NOMO-1 treated with dmso at 0.1 percent for 144 hours (cell line): ENCODE measurements around the gene RFTN2.
A peak's percentile ranks its signal among the peaks of the same experiment; 100 is the strongest.
"Not testable (repeated sequence)": the region's sequence is repeated elsewhere in the genome, so short reads cannot be mapped to it uniquely, and the experiment has no call there.

Experiments
- DNase-seq: peaks from one replicate; lab custom pipeline; 2025; ENCODE audit not compliant: unreplicated experiment; lab: John Stamatoyannopoulos, UW

The RFTN2 gene, protein sequence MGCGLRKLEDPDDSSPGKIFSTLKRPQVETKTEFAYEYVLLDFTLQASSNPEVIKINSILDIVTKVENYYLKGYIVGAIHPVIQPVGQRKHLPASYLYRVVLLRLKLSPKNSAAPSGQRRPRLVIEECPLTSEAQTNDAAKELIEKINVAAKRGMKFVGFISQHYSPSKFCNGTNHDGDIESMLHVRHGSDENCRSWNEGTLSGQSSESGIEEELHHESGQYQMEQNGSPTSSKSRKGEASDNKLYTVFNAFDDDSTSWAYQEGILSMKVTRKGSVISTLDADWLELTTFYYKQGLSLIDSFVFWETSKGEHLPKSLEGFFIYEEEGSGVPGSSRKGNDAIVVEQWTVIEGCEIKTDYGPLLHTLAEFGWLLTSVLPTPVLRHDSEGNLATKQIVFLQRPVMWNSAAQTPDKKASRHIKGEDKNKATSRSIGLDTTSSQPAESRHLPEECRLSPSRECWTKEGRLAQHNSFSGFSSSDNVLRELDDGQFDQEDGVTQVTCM

DNA sequence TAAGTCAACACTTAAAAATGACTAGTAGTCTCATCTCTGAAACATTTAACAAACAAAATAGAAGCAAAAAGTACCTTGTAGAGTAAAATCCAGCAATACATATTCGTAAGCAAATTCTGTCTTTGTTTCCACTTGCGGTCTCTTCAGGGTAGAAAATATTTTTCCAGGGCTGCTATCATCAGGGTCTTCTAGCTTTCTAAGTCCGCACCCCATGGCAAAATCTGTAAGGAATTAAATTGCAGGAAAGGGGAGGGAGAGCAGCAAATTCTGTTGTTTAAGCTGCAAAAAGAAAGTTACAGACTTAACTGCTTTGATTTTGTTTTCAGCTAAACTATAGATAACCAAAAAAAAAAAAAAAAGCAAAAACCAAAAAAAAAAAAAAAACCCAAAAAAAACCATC lies at the start of gene RFTN2:
RFTN2 (minus strand) TSS at position 342 of the 400 bp plus-strand sequence; CDS start at position 213, 129 bp downstream.
- no peak for DNase-seq

DNA sequence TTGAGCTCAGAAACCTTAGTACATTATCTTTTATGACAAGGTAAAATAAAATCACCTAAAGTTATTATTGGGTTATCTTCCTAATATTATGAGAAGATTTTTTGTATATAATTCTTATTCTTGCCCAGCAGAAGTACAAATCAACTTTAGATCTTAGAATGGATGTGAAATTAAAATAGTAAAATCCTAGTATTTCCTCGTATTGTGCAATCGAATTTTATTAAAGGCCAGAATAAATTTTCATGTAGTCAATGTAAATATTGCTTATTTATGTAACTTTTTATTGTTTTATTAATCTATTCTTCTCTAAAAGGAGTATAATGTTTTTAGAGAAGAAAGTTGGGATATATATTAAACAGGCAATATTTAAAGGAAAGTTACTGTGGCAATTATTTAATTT lies 42.5 kb upstream of the RFTN2 start:
- no peak for DNase-seq

DNA sequence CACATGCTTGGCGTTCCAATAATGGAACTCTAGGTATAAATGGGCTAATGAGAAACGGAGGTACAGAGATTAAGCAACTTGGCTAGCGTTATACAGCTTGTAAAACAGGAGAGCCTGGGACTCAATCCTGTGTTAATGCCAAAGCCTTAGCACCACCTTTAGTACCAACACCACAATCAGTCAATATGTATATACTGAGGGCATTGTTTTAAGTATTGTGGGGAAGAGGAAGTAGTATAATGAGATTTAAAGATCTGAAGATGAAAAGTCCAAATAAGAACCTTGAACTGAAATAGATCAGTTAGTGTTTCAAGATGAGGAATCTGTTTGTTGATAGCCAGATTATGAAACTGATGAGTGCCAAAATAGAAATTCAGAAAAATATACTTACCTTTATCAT lies 37.9 kb upstream of the RFTN2 start:
- DNase-seq: no peak

DNA sequence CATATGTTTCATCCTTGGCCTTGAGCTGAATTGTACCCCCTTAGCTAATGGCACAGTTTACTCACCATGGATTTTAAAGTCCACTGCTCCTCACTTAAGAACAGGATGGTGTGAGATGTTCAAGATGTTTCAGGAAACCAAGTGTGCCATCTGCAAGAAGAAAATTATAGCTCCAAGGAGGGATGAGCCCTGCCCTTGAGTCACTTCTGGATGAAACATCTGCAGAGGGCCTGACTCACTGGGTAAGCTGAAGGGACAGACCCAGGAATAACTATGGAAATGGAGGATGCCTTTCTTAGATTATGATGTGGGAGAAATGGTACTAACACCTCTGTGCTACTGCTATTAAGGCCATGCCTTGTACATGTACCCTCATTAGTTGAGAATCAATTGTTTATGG lies 36.2 kb upstream of the RFTN2 start:
- no peak for DNase-seq

DNA sequence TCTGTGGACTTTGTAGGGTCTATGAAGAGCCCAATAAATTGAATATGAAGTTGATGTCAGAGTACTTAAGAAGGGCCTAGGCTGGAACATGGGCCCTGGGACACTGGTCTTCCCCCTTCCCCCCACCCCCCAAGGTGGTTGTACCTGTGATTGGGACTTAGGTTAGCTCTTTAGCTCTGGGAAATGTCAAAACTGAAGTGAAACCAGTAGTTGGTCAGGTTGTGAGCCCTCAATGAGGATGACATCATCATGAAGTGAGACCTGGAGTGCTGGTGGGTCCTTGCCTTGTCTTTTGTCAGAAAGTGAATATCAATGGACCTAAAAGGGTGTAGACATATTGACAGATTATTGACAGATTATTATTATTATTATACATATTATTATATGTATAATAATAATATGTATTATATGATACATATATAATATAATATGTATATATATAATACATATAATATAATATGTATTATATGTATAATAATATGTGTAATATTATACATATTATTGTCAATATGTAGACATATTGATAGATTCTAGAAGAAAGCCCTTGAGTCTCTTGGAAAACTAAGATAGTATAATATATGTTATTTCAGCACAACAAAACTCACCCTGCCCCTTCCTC lies 35.1 kb upstream of the RFTN2 start:
- no peak for DNase-seq

DNA sequence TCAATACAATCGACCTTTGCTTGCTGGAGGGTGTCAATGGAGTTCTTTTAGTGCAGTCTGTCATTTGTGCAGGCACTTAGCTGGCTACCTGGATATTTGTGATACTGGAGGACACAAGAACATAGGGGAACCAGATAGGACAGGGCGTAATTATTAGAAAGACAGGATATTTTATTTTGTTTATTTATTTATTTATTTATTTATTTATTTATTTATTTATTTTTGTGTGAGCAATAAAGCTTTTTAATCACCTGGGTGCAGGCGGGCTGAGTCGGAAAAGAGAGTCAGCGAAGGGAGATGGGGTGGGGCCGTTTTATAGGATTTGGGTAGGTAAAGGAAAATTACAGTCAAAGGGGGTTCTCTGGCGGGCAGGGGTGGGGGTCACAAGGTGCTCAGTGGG lies 33.8 kb upstream of the RFTN2 start:
- not testable (repeated sequence) for DNase-seq

DNA sequence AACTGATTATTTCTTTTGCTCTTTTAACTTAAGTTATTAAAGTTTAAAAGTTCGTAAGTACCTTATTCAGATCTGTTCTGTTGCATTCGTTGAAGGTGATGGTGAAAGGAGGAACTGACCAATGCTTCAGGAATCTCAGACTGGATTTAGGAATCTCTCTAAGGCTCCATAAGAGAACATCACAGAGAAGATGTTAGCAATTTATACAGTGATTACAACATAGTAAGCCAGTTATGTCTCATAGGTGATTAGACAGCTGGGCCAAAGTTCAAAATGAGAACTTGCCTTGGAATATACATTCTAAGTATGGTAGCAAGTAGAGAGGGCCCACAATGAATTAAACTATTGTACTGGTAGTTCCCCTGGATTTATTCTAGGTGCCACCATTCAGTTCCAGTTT lies 32.9 kb upstream of the RFTN2 start:
- no peak for DNase-seq

DNA sequence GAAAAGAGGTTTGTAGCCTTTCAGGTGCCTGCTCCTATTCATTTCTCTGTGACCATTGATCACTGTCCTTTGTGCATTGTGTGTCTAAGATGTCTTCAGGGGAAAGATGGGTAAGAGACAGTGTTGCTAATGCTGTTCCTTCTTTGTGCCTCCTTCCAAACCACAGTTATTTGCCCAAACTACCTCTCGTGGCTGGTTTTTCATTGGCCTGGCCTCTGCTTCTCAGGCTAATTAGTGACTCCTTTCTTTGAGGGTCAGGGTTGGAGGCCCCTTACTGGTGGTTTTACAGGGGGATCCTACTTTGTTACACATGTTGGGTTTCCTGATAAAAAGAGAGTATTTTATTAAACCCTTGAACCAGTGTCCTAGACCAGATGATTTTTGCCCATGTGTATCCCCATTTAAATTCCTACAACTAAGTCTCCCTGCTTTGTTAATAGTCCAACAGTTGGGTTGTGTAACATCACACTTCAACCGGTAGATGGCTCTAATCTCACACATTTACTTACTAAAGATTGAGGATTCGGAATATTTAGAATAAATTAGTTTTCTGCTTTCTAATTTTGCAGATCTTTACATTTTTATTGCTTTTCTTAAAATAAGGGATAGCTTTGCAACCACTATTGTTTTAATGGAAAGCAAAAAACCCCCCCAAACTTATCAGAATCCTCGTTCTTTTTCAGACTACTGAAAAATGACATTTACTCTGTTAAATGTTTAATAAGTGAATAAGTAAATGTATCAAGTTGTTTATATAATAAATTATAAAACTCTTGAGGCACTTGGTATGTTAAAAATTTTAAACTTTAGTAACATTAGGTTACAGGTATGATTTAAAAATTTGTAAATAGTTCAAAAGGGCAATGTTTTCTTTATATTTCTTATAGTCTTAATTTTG lies 32.2 kb upstream of the RFTN2 start:
- no peak for DNase-seq

DNA sequence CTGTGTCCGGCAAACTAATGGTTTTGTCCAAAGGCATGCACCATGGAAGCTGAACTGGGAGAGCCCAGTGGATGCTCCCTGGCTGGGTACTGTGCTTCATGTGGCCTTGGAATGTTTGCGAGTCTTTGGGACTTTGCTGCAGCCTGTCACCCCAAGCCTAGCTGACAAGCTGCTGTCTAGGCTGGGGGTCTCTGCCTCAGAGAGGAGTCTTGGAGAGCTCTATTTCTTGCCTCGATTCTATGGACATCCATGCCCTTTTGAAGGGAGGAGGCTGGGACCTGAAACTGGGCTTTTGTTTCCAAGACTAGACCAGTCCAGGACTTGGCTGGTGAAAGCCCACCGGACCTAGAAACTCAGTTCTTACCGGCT lies 31.4 kb upstream of the RFTN2 start:
- no peak for DNase-seq

DNA sequence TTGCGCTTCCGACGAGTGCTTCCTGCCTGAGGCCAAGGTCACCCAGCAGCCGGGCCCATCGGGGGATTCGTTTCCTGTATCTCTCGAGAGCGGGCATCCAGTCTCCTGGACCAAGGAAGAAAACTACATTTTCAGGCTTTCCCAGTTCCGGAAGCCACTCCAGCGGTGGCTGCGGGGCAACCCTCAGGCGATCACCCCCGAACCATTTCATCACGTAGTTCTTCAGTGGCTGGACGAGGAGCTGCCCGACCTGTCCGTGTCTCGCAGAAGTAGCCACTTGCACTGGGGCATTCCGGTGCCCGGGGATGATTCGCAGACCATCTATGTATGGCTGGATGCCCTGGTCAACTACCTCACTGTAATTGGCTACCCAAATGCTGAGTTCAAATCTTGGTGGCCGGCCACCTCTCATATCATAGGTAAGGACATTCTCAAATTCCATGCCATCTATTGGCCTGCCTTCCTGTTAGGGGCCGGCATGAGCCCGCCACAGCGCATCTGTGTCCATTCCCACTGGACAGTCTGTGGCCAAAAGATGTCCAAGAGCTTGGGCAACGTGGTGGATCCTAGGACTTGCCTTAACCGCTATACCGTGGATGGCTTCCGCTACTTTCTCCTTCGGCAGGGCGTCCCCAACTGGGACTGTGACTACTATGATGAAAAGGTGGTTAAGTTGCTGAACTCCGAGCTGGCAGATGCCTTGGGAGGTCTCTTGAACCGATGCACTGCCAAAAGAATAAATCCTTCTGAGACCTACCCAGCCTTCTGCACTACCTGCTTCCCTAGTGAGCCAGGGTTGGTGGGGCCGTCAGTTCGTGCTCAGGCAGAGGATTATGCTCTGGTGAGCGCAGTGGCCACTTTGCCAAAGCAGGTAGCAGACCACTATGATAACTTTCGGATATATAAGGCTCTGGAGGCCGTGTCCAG lies 30.8 kb upstream of the RFTN2 start:
- no peak for DNase-seq

DNA sequence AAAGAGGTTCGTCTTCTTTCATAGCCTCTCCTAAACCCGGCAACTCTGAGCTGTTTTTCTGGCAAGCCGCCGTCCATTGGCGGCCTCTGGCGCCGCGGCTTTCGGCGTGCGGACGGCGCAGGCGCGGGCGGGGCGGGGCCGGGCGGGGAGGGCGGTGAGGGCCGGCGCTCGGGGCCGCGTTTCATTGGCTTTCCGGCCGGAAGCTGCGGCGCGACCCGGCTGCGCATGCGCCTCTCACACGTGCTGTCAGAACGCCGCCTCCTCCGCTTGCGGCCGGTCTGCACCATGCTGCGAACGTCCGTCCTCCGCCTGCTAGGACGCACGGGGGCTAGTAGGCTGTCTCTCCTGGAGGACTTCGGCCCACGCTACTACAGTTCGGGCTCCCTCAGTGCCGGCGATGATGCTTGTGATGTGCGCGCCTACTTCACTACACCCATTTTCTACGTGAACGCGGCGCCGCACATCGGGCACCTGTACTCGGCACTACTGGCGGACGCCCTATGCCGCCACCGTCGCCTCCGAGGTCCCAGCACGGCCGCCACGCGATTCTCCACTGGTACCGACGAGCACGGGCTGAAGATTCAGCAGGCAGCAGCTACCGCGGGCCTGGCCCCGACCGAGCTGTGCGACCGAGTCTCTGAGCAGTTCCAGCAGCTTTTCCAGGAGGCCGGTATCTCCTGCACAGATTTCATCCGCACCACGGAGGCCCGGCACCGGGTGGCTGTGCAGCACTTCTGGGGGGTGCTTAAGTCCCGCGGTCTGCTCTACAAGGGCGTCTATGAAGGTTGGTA lies 29.9 kb upstream of the RFTN2 start, which contains the start of gene MARS2:
MARS2 (plus strand) TSS at position 249 of the 791 bp plus-strand sequence; CDS start at position 286, 37 bp downstream.
- DNase-seq: peak; percentile 80

DNA sequence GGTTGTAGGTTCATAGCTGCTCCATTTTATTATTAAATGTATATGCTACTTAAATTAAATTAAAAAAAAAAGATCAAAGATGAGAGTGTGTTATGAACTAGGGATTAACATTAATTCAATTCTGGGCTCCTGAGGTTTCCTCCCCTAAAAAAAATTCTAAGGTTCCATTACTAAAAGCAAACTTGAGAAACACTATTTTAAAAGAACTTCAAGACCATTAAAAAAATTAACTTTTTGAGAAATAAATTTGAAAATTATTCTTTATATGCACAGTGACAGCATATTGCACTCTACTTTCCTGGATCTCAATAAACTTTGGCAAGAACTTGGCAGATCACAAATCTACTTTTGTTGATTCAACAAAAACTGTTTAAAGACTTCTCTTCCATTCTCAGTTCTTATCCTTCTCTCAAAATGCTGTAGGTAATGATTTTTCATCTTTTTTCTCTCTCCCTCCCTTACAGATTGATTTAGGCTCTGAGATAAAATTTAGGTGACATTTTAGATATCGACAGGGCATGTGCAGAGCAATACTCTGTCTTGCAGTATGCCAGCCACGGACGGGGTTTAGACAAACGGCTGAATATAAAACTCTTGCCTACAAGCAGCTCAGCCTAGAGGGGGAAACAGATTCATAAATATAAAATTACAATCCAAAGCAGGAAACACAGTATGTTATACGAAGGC lies 29.2 kb upstream of the RFTN2 start:
- no peak for DNase-seq

DNA sequence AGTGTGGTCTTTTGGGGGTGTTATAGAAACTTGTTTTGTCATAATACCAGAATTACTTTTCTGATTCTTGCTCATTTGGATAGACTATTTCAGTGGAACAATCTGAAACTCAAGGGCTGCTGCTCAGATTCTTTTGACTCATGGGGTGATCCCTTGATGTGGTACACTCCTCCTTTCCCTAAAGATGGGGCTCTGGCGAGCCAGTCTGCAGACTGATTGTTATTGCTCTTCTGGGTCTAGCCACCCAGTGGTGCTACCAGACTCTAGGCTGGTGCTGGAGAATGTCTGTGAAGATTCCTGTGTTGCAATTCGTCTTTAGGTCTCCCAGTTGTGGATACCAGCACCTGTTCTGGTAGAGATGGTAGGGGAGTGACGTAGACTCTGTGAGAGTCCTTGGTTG lies 25.6 kb upstream of the RFTN2 start:
- DNase-seq: no peak

DNA sequence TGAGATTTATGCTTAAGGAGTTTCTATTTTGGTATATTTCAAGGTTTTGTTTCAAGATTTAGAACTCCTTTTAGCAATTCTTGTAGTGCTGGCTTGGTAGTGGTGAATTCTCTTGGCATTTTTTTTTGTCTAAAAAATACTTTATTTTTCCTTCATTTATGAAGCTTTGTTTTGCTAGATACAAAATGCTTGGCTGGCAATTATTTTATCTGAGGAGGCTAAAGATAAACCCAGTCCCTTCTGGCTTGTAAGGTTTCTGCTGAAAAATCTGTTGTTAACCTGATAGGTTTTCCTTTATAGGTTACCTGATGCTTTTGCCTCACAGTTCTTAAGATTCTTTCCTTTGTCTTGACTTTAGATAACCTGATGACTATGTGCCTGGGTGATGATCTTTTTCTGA lies 24.3 kb upstream of the RFTN2 start:
- DNase-seq: not testable (repeated sequence)

DNA sequence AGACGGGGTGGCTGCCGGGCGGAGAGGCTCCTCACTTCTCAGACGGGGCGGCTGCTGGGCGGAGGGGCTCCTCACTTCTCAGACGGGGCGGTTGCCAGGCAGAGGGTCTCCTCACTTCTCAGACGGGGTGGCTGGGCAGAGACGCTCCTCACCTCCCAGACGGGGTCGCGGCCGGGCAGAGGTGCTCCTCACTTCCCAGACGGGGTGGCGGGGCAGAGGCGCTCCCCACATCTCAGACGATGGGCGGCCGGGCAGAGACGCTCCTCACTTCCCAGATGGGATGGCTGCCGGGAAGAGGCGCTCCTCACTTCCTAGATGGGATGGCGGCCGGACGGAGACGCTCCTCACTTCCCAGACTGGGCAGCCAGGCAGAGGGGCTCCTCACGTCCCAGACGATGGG lies 21.2 kb upstream of the RFTN2 start:
- DNase-seq: not testable (repeated sequence)

DNA sequence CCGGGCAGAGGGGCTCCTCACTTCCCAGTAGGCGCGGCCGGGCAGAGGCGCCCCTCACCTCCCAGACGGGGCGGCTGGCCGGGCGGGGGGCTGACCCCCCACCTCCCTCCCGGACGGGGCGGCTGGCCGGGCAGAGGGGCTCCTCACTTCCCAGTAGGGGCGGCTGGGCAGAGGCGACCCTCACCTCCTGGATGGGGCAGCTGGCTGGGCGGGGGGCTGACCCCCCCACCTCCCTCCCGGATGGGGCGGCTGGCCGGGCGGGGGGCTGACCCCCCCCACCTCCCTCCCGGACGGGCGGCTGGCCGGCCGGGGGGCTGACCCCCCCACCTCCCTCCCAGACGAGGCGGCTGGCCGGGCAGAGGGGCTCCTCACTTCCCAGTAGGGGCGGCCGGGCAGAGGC lies 20.6 kb upstream of the RFTN2 start:
- not testable (repeated sequence) for DNase-seq

DNA sequence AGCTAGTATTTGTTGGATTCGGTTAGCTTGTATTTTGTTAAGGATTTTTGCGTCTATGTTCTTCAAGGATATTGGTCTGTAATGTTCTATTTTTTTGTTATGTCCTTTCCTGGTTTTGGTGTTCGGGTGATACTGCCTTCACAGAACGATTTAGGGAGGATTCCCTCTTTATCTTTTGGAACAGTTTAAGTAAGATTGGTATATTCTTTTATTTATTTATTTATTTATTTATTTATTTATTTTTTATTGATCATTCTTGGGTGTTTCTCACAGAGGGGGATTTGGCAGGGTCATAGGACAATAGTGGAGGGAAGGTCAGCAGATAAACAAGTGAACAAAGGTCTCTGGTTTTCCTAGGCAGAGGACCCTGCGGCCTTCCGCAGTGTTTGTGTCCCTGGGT lies 19.8 kb upstream of the RFTN2 start:
- DNase-seq: not testable (repeated sequence)

DNA sequence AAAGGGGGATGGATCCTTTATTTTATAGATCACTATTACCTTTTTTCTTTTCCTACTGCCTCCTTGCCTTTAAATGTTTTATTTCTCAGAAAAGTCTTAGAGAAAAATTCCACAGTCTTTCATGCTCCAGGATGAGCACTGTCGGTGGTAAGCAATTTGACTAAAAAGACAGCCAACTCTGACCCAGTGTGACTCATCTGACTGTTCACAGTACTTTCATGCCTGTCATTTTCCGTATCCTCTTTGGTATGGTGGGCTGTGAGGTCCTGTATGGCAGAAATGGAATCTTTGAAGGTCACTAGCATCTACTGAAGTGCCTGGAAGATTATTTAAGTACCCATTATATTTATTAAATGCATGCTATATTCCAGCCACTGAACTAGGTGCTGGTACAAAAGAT lies 2.1 kb upstream of the RFTN2 start:
- no peak for DNase-seq

DNA sequence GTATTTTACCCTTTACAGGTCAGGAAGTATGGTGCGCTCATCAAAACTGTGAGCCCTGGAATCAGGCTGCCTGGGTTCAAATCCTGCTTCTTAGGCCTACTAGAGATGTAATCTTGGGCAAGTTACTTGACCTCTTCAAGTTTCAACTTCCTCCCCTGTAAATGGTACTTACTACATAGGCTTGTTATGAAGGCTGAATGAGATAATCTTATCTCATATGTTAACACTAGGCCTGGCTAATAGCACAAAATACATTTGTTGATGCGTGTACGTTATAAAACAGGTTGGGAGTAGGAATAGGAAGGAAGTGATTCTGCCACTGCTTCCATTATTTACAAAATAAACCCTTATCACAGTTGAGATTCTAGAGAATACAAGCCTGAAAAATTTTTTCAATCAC lies 1.7 kb upstream of the RFTN2 start:
- DNase-seq: no peak
